ENCODE measurements around the gene SLF1. TPM values are rescaled to one million over a fixed set of nuclear protein-coding genes. Genes with fewer than 3 reads are reported as not detected.
A peak's percentile ranks its signal among the peaks of the same experiment; 100 is the strongest.

Gene SLF1
- total and polyA plus RNA-seq, 4 experiments from 2014 or later: 4.3 to 16.5 (median 13.2) TPM

DNA sequence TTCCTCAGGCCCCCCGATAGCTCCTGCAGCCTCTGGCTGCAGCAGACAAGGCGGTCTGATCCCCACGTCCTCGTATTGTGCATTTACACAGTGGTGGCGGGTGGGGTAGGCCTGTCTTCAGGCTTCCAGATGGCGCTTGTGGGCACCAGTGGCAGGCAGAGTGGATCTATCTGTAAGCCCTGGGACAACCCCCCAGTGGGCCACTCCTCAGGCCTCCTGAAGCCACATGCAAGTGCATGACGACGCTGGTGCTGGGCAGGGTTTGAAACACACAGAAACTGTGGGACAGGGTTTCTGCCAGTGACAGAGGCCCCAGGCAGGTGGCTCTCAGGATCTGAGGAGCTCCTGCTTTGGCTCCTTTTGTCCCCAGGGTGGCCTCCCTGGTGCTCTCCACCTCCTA is 42.0 kb downstream of the SLF1 start:
- Mint-ChIP-seq H3K4me3 (no peak overlapping the region), H3K27ac (peak overlapping the region in 1 of 7 donors; percentile 7), H3K9me3 (peaks cover 5 to 39% (median 31%) of the 10 kb centered on the region in 8 donors), H3K27me3 (no peaks in the 10 kb centered on the region), H3K36me3 (peaks cover 57 to 67% of the 10 kb centered on the region in 2 donors), H3K4me1 (peaks cover 0 to 6% (median 0%) of the 10 kb centered on the region in 4 donors)
- peaks cover 10% of the 10 kb centered on the region for H3K36me3 ChIP-seq (ENCODE audit: insufficient read depth, low read length)
- no peaks in the 10 kb centered on the region for H3K27me3 ChIP-seq (ENCODE audit: insufficient read depth, low read length)
- no peaks in the 10 kb centered on the region for H3K4me1 ChIP-seq (ENCODE audit: insufficient read depth, low read length)
- H3K27ac ChIP-seq (ENCODE audit: low read depth, low read length): no peak overlapping the region
- no peak overlapping the region for H3K4me3 ChIP-seq (ENCODE audit: low read length in 2 of 2)
- ChIA-PET POLR2A (ENCODE audit: partially characterized antibody) (no interaction called here), CTCF (ENCODE audit: partially characterized antibody) (no interaction called here)
- DNase-seq: no peak
- intact Hi-C loops (cut with micrococcal nuclease): no loop called here
- H3K9me3 ChIP-seq (ENCODE audit: control insufficient read depth in 1 of 2, low read length in 2 of 2): peaks cover 0 to 8% of the 10 kb centered on the region in 2 donors

DNA sequence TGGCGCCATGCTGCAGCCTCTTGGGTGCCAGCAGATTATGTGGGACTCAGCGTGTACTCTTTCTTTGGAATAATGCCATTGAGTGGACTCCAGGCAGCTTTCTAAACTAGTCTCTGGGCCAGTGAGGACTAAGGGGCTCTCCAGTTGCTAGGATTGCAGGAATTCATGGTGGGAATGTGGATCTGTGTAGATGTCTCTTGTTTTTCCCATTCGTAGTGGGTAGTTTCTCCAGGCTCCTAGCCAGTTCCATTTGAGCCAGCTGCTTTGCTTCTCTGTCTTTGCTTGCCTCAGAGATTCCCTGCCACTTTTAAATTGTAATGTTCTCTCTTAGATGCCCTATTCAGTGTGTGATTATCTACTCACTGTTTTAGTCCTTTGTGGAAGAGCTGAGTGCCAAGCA is 42.6 kb downstream of the SLF1 start:
- Mint-ChIP-seq H3K4me3 (no peak overlapping the region), H3K27ac (no peak overlapping the region), H3K27me3 (no peaks in the 10 kb centered on the region), H3K4me1 (peaks cover 0 to 6% (median 0%) of the 10 kb centered on the region in 4 donors), H3K9me3 (peaks cover 5 to 34% (median 26%) of the 10 kb centered on the region in 8 donors), H3K36me3 (peaks cover 54 to 65% of the 10 kb centered on the region in 2 donors)
- ChIA-PET POLR2A (ENCODE audit: partially characterized antibody) (no interaction called here), CTCF (ENCODE audit: partially characterized antibody) (no interaction called here)
- no peak overlapping the region for H3K27ac ChIP-seq (ENCODE audit: low read depth, low read length)
- H3K36me3 ChIP-seq (ENCODE audit: insufficient read depth, low read length): peaks cover 10% of the 10 kb centered on the region
- no peaks in the 10 kb centered on the region for H3K27me3 ChIP-seq (ENCODE audit: insufficient read depth, low read length)
- H3K4me1 ChIP-seq (ENCODE audit: insufficient read depth, low read length): no peaks in the 10 kb centered on the region
- intact Hi-C loops (cut with micrococcal nuclease): no loop called here
- no peak overlapping the region for H3K4me3 ChIP-seq (ENCODE audit: low read length in 2 of 2)
- no peak for DNase-seq
- peaks cover 0 to 8% of the 10 kb centered on the region in 2 donors for H3K9me3 ChIP-seq (ENCODE audit: control insufficient read depth in 1 of 2, low read length in 2 of 2)

DNA sequence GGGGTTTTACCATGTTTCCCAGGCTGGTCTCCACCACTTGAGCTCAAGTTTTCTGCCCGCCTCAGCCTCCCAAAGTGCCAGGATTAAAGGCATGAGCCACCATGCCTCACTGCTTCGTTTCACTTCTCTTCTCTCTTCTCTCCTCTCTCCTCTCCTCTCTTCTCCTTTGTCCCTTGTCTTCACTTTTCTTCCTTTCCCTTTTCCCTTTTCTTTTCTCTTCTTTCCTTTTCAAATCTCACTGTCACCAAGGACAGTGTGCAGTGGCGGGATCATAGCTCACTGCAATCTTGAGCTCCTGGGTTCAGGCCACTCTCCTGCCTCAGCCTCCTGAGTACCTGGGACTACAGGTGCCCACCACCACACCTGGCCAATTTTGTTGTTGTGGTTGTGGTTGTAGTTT is 49.5 kb downstream of the SLF1 start:
- Mint-ChIP-seq H3K4me3 (no peak overlapping the region), H3K27me3 (no peaks in the 10 kb centered on the region), H3K27ac (peak overlapping the region in 2 of 7 donors; percentile 39 to 55), H3K9me3 (peaks cover 0 to 1% (median 0%) of the 10 kb centered on the region in 8 donors), H3K4me1 (peaks cover 0 to 2% (median 0%) of the 10 kb centered on the region in 4 donors), H3K36me3 (peaks cover 43 to 50% of the 10 kb centered on the region in 2 donors)
- no peaks in the 10 kb centered on the region for H3K4me1 ChIP-seq (ENCODE audit: insufficient read depth, low read length)
- no peaks in the 10 kb centered on the region for H3K9me3 ChIP-seq (ENCODE audit: control insufficient read depth in 1 of 2, low read length in 2 of 2)
- intact Hi-C loops (cut with micrococcal nuclease): no loop called here
- ChIA-PET POLR2A (ENCODE audit: partially characterized antibody) (no interaction called here), CTCF (ENCODE audit: partially characterized antibody) (no interaction called here)
- H3K27ac ChIP-seq (ENCODE audit: low read depth, low read length): no peak overlapping the region
- DNase-seq: no peak
- no peak overlapping the region for H3K4me3 ChIP-seq (ENCODE audit: low read length in 2 of 2)
- no peaks in the 10 kb centered on the region for H3K27me3 ChIP-seq (ENCODE audit: insufficient read depth, low read length)
- H3K36me3 ChIP-seq (ENCODE audit: insufficient read depth, low read length): peaks cover 5% of the 10 kb centered on the region

DNA sequence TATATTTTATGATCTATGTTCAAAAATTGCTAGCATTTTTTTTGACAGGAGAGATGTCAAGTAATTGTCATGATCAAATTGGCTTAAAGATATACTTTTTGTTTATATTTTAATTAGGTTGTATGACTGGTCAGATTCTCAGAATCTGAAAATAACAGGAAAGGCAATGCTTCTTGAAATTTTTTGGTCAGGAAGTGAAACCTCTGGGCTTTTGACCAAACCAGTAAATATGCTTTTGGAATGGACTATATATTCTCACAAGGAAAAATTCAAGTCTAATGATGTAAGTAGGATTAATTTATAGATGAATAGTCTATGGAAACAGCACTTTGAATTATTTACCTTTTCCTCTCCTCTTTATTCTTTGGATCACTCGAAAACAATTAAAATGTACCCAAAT is 52.3 kb downstream of the SLF1 start:
- H3K27me3 Mint-ChIP-seq: no peaks in the 10 kb centered on the region
- H3K36me3 ChIP-seq (ENCODE audit: insufficient read depth, low read length): no peaks in the 10 kb centered on the region
- no peaks in the 10 kb centered on the region for H3K27me3 ChIP-seq (ENCODE audit: insufficient read depth, low read length)
- H3K4me1 ChIP-seq (ENCODE audit: insufficient read depth, low read length): no peaks in the 10 kb centered on the region
- H3K27ac Mint-ChIP-seq: no peak overlapping the region
- no peak overlapping the region for H3K27ac ChIP-seq (ENCODE audit: low read depth, low read length)
- peaks cover 0 to 4% (median 0%) of the 10 kb centered on the region in 4 donors for H3K4me1 Mint-ChIP-seq
- no peaks in the 10 kb centered on the region for H3K9me3 ChIP-seq (ENCODE audit: control insufficient read depth in 1 of 2, low read length in 2 of 2)
- no peak overlapping the region for H3K4me3 Mint-ChIP-seq
- intact Hi-C loops (cut with micrococcal nuclease): no loop called here
- H3K9me3 Mint-ChIP-seq: no peaks in the 10 kb centered on the region
- POLR2A ChIA-PET (ENCODE audit: partially characterized antibody): no interaction called here
- peaks cover 40 to 46% of the 10 kb centered on the region in 2 donors for H3K36me3 Mint-ChIP-seq
- no peak overlapping the region for H3K4me3 ChIP-seq (ENCODE audit: low read length in 2 of 2)
- CTCF ChIA-PET (ENCODE audit: partially characterized antibody): no interaction called here
- DNase-seq: no peak

DNA sequence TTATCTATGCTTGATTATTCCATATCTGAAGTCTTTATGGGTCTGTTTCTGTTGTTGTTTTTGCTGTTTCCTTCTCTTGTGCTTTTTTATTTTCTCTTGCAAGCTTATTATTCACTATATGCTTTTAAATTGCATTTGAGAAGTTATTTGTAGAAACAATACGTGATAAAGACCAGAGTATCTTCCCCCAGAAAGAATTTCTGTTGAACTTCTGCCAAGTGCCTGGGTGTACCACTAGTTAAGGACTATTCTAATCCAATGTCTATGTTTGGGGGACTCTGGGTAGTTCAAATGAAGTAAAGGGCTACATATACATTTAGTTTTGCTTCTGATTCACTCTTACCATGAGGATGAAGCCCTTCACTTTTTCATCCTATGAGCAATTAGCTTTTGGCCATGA is 54.3 kb downstream of the SLF1 start:
- Mint-ChIP-seq H3K4me3 (no peak overlapping the region), H3K9me3 (no peaks in the 10 kb centered on the region), H3K4me1 (peaks cover 0 to 4% (median 0%) of the 10 kb centered on the region in 4 donors), H3K27me3 (no peaks in the 10 kb centered on the region), H3K36me3 (peaks cover 30 to 35% of the 10 kb centered on the region in 2 donors), H3K27ac (peak overlapping the region in 1 of 7 donors; percentile 20)
- DNase-seq: no peak
- no peaks in the 10 kb centered on the region for H3K4me1 ChIP-seq (ENCODE audit: insufficient read depth, low read length)
- H3K27ac ChIP-seq (ENCODE audit: low read depth, low read length): no peak overlapping the region
- ChIA-PET POLR2A (ENCODE audit: partially characterized antibody) (no interaction called here), CTCF (ENCODE audit: partially characterized antibody) (no interaction called here)
- H3K27me3 ChIP-seq (ENCODE audit: insufficient read depth, low read length): no peaks in the 10 kb centered on the region
- H3K4me3 ChIP-seq (ENCODE audit: low read length in 2 of 2): no peak overlapping the region
- intact Hi-C loops (cut with micrococcal nuclease): no loop called here
- H3K36me3 ChIP-seq (ENCODE audit: insufficient read depth, low read length): peaks cover 6% of the 10 kb centered on the region
- no peaks in the 10 kb centered on the region for H3K9me3 ChIP-seq (ENCODE audit: control insufficient read depth in 1 of 2, low read length in 2 of 2)

DNA sequence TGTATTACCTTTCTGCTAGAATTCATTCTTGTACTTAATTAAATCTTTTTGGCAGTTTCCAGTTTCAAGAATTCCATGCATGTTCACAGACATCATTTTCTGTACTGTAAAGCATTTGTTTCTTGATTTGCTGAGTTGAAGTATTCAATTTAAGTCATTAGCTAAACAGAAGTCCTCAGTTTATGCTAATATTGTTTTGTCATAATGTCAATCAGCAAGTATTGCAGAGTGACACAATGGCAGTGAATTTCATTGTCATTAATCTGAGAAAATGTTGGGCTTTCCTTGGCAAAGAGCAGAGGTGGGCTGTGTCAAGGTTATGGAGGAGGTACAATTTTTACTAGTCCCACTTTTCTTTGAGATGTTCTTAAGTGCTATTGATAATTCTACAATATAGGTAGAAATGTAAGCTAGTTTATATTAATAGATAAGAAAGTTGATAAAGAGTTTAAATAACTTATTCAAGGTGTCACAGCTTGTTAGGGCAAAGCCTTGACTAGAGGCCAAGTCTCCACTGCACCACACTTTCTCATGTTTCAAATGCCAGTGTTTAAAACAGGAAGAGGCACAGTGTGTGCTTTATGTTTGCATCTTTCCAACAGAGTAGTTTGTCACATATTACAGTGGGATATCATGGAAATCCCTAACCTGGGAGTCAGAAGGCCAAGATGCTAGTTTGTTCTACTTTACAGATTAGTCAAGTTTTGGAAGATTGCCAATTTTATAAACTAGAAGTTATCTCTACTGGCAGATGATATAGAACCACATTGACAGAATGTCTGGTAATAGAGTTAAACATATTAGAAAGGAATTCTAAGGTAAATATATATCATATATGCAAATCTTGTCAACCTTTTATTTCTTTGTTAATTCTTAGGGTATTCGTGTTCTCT is 56.3 kb downstream of the SLF1 start:
- H3K4me3 Mint-ChIP-seq: no peak overlapping the region
- Histone ChIP-seq H3K9me3 (ENCODE audit: control insufficient read depth in 1 of 2, low read length in 2 of 2) (no peaks in the 10 kb centered on the region), H3K4me1 (ENCODE audit: insufficient read depth, low read length) (no peaks in the 10 kb centered on the region), H3K27me3 (ENCODE audit: insufficient read depth, low read length) (no peaks in the 10 kb centered on the region), H3K36me3 (ENCODE audit: insufficient read depth, low read length) (peaks cover 9% of the 10 kb centered on the region), H3K4me3 (ENCODE audit: low read length in 2 of 2) (no peak overlapping the region), H3K27ac (ENCODE audit: low read depth, low read length) (no peak overlapping the region)
- peaks cover 25 to 34% of the 10 kb centered on the region in 2 donors for H3K36me3 Mint-ChIP-seq
- H3K27me3 Mint-ChIP-seq: no peaks in the 10 kb centered on the region
- peak overlapping the region in 1 of 7 donors; percentile 22 for H3K27ac Mint-ChIP-seq
- ChIA-PET POLR2A (ENCODE audit: partially characterized antibody) (no interaction called here), CTCF (ENCODE audit: partially characterized antibody) (interaction anchor here (1.7 kb wide), 1 partner anchor 11 kb away, joined by 3 read pairs; no protein-coding TSS in a partner anchor)
- intact Hi-C loops (cut with micrococcal nuclease): no loop called here
- peaks cover 0 to 1% (median 0%) of the 10 kb centered on the region in 4 donors for H3K4me1 Mint-ChIP-seq
- no peaks in the 10 kb centered on the region for H3K9me3 Mint-ChIP-seq
- no peak for DNase-seq

DNA sequence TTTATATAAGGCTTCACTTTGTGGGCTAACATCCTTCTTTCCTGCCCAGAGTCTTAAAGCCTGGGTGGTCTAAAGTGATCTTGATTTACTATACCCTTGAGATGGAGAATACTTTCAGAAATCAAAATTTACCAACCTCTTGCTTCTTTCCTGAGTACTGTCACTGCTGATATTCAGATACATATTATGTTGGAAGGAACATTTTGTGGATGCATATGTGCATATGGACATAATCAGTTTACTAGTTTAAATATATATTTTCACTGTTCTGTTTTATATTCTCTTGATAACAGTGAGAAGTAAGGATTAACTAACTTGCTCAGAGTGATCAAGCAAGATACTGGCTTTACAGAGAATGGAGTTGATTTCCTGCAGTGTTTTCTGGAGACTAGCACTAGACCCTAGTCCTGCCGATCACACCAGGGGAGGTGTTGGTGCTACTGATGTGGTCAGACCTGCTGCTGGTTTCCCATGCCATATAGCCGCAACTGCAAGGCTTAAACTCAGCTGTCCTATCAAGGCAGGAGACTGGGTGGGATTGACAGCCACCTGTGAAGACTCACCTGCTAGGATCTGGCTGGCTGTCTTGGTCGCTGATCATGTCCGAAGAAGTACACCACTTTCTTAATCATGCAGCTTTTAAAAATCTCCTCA is 57.6 kb downstream of the SLF1 start:
- H3K4me3 ChIP-seq (ENCODE audit: low read length in 2 of 2): no peak overlapping the region
- Mint-ChIP-seq H3K9me3 (no peaks in the 10 kb centered on the region), H3K27ac (no peak overlapping the region), H3K4me3 (no peak overlapping the region), H3K27me3 (no peaks in the 10 kb centered on the region), H3K4me1 (peaks cover 0 to 1% (median 0%) of the 10 kb centered on the region in 4 donors), H3K36me3 (peaks cover 28 to 36% of the 10 kb centered on the region in 2 donors)
- ChIA-PET POLR2A (ENCODE audit: partially characterized antibody) (no interaction called here), CTCF (ENCODE audit: partially characterized antibody) (interaction anchor here (1.1 to 1.7 kb wide), 2 partner anchors 12 to 174 kb away, joined by 3 read pairs; no protein-coding TSS in a partner anchor)
- H3K27me3 ChIP-seq (ENCODE audit: insufficient read depth, low read length): no peaks in the 10 kb centered on the region
- H3K27ac ChIP-seq (ENCODE audit: low read depth, low read length): no peak overlapping the region
- intact Hi-C loops (cut with micrococcal nuclease): no loop called here
- peaks cover 9% of the 10 kb centered on the region for H3K36me3 ChIP-seq (ENCODE audit: insufficient read depth, low read length)
- no peak for DNase-seq
- no peaks in the 10 kb centered on the region for H3K4me1 ChIP-seq (ENCODE audit: insufficient read depth, low read length)
- no peaks in the 10 kb centered on the region for H3K9me3 ChIP-seq (ENCODE audit: control insufficient read depth in 1 of 2, low read length in 2 of 2)
